ACC112 (cell line): ENCODE measurements around the gene PFDN5.

ENCODE experiments used
- H2AFZ ChIP-seq: fragments of 200-600 bp; sonication (generic); one replicate; pipeline ENCODE4 v1.6.0; 2017; ENCODE audit warnings: antibody characterized with exemption, low read length; ENCODE audit not compliant: unreplicated experiment
- H3K27ac ChIP-seq: fragments of 200-600 bp; sonication (generic); 2 replicates; pipeline ENCODE4 v1.5.1; 2014; ENCODE audit warnings: low read depth, mild to moderate bottlenecking, antibody characterized with exemption, low read length, moderate library complexity
- H3K27me3 ChIP-seq: fragments of 200-600 bp; sonication (generic); 2 replicates; pipeline ENCODE4 v1.6.1; 2014; ENCODE audit warnings: mild to moderate bottlenecking, antibody characterized with exemption, low read length, moderate library complexity, mixed read lengths; ENCODE audit not compliant: insufficient read depth
- H3K36me3 ChIP-seq: fragments of 200-600 bp; sonication (generic); 2 replicates; pipeline ENCODE4 v1.6.1; 2016; ENCODE audit warnings: mild to moderate bottlenecking, antibody characterized with exemption, low read length, moderate library complexity, mixed read lengths; ENCODE audit not compliant: insufficient read depth
- H3K4me1 ChIP-seq: fragments of 200-600 bp; sonication (generic); one replicate; pipeline ENCODE4 v1.6.1; 2016; ENCODE audit warnings: low read length, mixed read lengths; ENCODE audit not compliant: insufficient read depth, unreplicated experiment, control insufficient read depth
- H3K4me3 ChIP-seq: fragments of 200-600 bp; sonication (generic); 2 replicates; pipeline ENCODE4 v1.5.1; 2014; ENCODE audit warnings: mild to moderate bottlenecking, low read depth, low read length
- H3K79me2 ChIP-seq: fragments of 200-600 bp; sonication (generic); one replicate; pipeline ENCODE4 v1.6.0; 2016; ENCODE audit warnings: low read length; ENCODE audit not compliant: control insufficient read depth, unreplicated experiment, insufficient read depth

Gene PFDN5

DNA sequence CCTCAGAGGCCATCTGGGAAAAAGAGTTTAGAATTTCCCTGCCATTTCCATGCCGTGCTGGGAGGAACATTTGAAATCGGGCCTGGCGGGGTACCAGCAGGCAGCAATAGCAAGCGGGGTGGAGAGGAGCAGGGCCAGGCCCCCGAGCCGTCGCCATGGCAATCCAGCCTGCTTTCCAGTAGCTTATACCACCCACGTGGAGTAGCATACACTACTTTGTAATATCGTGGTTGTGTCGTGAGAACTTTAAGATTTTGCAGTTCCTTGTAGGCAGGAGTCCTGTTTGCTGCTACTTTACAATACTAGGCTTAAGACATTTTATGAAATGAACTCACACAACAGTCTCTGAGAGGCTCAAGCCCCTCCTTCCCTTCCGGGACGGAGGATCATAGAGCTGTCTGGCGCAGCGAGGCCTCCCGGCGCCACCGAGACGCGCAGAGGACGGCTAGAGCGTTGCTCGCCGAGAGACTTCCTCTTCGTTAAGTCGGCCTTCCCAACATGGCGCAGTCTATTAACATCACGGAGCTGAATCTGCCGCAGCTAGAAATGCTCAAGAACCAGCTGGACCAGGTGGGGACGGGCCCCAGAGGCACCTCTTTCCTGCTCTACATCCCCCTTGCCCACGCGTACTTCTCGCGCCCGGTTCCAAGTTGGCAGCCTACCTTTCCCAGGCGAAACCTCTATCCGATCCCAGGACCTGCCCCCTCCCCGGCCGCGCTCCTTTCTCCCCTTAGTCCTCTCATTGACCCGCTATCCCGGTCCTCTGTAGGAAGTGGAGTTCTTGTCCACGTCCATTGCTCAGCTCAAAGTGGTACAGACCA is at the start of gene PFDN5:
Gene PFDN5 (plus strand): TSS at position 473 of the 821 bp plus-strand sequence. CDS start 26 bp downstream, at position 499.
- H2AFZ ChIP-seq: peak within 1 kb of the TSS; percentile 97
- peaks cover 24% of the 10 kb centered on the region for H3K79me2 ChIP-seq
- H3K4me1 ChIP-seq: peaks cover 46% of the 10 kb centered on the region
- H3K27me3 ChIP-seq: no peaks in the 10 kb centered on the region
- peak within 1 kb of the TSS; percentile 95 for H3K4me3 ChIP-seq
- H3K36me3 ChIP-seq: no peaks in the 10 kb centered on the region; the same call in 1 of the 2 replicates
- peak within 1 kb of the TSS; percentile 100 for H3K27ac ChIP-seq

DNA sequence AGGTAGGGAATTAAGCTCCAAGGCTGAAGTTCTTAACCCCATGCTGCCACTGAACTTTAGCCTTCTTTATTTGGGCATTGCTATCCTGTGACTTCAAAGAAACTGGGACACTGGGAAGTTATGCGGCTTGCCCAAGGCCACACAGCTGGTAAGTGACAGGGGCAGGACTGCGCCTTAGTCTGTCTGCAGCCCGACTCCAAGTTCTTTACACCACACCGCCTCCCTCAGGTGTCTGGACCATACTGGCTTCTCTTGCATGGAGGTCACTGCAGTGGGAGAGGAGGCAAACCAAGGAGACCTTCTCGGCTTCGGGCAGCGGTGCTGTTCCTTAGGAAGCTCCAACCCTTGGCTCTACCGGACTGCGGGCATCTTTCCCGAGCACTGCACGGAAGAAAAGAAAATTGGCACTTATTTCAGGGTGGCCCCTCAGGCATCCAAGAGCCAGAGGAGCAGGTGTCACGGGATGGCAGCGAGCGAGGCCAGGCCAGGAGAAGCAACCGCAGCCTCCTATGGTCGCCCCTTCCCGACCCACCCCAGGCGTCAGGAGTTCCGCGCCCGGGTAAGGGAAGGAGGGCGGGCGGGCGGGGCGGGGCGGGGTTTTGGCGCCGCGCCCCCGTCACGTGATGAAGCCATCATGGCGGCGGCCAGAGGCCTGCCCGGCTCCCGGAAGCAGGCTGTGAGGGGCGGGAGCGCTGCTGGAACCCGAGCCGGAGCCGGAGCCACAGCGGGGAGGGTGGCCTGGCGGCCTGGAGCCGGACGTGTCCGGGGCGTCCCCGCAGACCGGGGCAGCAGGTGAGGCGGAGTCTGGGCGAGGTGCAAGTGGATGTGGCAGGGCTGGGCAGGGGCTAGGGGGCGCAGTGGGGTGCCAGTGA is 43.6 kb upstream of the PFDN5 start:
- Histone ChIP-seq H2AFZ (peak overlapping the region; percentile 94), H3K79me2 (peaks cover 17% of the 10 kb centered on the region), H3K36me3 (no peaks in the 10 kb centered on the region), H3K4me3 (peak overlapping the region; percentile 90), H3K4me1 (peaks cover 11% of the 10 kb centered on the region), H3K27me3 (no peaks in the 10 kb centered on the region), H3K27ac (peak overlapping the region; percentile 62)

DNA sequence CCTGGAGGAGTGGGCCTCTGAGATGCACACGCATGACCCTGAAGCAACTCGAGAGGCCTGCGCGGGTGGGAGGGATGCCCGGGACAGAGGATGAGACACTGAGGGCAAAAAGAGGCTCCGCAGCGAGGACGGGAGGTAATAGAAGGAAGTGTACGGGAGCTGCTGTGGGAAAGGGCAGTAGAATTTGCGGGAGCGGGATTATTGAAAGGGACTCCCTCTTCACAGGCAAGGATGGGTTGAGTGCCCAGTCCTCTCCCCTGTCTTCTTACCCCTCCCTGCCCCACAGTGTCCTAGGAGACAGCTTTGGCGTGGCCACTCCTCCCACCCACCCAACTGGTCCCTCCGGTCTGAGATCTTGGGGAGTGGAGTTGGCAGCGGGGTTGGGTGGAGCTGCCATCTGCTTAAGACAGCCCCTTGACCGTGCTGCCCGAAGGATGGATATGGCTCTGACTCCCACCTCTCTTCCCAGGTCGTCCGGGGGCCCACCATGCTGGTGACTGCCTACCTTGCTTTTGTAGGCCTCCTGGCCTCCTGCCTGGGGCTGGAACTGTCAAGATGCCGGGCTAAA is 42.9 kb upstream of the PFDN5 start:
- Histone ChIP-seq H3K4me3 (peak overlapping the region; percentile 90), H3K79me2 (peaks cover 17% of the 10 kb centered on the region), H3K4me1 (peaks cover 11% of the 10 kb centered on the region), H3K27ac (peak overlapping the region; percentile 62), H2AFZ (peak overlapping the region; percentile 94), H3K36me3 (no peaks in the 10 kb centered on the region), H3K27me3 (no peaks in the 10 kb centered on the region)

DNA sequence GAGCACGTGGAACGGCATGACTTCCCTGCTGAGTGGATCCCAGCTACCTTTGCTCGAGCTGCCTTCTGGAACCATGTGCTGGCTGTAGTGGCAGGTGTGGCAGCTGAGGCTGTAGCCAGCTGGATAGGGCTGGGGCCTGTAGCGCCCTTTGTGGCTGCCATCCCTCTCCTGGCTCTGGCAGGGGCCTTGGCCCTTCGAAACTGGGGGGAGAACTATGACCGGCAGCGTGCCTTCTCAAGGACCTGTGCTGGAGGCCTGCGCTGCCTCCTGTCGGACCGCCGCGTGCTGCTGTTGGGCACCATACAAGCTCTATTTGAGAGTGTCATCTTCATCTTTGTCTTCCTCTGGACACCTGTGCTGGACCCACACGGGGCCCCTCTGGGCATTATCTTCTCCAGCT is 42.0 kb upstream of the PFDN5 start:
- Histone ChIP-seq H3K27me3 (no peaks in the 10 kb centered on the region), H3K79me2 (peaks cover 17% of the 10 kb centered on the region), H3K4me3 (peak overlapping the region; percentile 90), H3K27ac (no peak overlapping the region), H3K4me1 (peaks cover 11% of the 10 kb centered on the region), H3K36me3 (no peaks in the 10 kb centered on the region), H2AFZ (no peak overlapping the region)

DNA sequence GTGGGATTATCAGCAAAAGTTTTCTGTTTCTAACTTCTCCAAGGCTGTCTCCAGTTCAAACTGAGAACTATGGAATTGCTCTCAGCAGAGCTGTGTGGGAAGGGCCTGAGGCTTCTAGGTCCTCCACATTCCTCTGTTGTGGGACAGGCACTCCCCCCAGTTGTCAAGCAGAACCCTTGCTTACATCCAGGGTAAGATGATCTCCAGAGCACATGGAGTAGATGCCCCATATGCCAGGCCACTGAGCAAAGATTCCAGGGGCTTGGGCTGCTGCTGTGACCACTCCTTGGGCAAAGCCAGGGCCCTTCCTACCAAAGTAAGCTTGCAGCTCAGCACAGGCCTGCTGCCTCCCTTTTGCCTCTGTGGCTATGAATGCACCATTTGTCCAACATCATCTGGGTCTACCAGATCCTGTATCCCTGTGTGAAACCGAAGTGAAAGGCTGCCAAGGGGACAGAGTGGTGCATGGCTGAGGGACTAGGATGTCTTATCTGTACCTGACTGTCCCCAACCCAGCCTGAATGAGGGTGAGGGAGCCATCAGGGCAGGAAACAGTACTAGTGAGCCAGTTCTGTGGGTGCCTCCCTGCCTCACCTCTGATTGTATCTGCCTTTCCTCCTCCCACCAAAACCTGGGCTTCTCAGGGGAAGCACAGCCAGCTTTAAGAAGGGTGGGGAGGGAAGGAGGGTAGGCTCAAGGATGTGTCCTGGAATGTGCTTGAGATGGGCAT is 40.4 kb upstream of the PFDN5 start:
- Histone ChIP-seq H3K27me3 (no peaks in the 10 kb centered on the region), H3K79me2 (peaks cover 17% of the 10 kb centered on the region), H3K4me3 (no peak overlapping the region), H3K4me1 (peaks cover 11% of the 10 kb centered on the region), H3K36me3 (no peaks in the 10 kb centered on the region), H2AFZ (no peak overlapping the region), H3K27ac (no peak overlapping the region)

DNA sequence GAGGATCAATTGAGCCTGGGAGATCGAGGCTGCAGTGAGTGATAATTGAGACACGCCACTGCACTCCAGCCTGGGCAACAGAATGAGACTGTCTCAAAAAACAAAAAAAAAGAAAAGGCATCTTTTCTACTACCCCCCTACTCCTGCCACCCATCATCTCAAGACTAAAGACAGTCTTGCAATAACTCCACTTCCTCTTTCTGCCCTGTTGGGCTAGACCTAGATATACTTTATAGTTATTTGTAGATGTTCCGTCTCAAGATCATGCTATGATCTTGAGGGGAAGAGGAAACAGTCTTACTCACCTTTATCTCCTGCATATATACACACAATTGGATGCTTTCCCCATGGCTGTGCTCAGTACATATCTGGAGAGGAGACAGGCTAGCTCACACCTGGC is 39.3 kb upstream of the PFDN5 start:
- Histone ChIP-seq H3K27ac (no peak overlapping the region), H3K4me1 (peaks cover 9% of the 10 kb centered on the region)

DNA sequence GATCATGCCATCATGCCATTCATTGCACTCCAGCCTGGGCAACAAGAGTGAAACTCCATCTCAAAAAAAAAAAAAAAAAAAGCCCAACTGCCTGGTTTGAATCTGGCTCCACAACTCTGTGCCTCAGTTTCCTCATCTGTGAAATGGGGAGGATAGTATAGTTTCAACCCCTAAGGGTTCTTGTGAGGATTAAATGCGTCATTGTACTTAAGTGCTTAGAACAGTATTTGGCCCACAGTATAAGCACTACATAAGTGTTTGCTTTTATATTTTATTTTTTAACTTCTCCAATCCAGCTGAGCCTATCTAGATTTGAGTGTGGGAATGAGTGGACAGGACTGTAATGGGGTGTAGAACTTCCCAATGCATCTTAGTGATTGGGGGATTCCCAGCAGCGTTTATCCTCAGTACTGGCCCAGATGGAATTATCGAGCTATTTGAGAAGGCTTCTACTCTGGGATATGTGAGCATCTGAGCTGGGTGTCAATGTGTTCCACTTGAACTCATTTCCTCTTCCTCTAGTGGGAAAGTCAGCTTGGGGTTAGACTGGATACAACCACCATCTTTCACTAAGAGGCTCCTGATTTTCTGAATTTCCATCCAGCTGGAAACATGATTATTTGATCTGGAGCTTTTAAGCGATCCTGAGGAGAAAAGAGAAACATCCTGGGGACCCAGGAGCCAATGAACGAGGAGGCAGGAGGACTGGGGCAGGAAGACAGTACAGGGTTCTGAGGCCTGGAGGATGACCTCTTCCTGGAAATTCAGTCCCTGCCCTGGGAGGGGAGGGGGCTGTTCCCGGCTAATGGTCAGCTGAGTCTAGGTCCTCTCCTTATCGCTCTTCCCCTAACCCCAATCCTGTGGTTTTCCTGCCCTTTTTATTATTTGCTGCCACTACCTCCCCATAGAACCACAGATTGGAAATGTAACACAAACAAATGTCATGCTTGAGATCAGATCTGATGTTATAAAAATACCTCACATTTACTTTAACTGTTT is 36.5 kb upstream of the PFDN5 start:
- Histone ChIP-seq H3K27me3 (no peaks in the 10 kb centered on the region), H3K36me3 (no peaks in the 10 kb centered on the region), H2AFZ (no peak overlapping the region), H3K27ac (no peak overlapping the region), H3K79me2 (peaks cover 2% of the 10 kb centered on the region), H3K4me3 (no peak overlapping the region), H3K4me1 (no peaks in the 10 kb centered on the region)

More for the DNA sequence above, 39.3 kb upstream of the PFDN5 start:
- Histone ChIP-seq H3K79me2 (peaks cover 17% of the 10 kb centered on the region), H3K36me3 (no peaks in the 10 kb centered on the region), H3K4me3 (no peak overlapping the region), H2AFZ (no peak overlapping the region), H3K27me3 (no peaks in the 10 kb centered on the region)

DNA sequence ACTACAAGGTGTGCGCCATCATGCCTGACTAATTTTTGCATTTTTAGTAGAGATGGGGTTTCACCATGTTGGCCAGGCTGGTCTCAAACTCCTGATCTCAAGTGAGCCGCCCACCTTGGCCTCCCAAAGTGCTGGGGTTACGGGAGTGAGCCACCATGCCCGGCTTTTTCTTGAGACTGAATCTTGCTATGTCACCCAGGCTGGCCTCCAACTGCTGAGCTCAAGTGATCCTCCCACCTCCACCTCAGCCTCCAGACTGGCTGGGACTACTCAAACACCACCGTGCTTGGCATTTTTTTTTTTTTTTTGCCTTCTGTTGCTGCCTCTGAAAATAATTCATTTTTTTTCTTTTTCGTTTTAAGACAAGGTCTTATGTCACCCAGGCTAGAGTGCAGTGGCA is 35.5 kb upstream of the PFDN5 start:
- H3K79me2 ChIP-seq: no peaks in the 10 kb centered on the region
- no peaks in the 10 kb centered on the region for H3K36me3 ChIP-seq
- no peak overlapping the region for H3K4me3 ChIP-seq
- H3K4me1 ChIP-seq: no peaks in the 10 kb centered on the region
- H2AFZ ChIP-seq: no peak overlapping the region
- no peaks in the 10 kb centered on the region for H3K27me3 ChIP-seq
- H3K27ac ChIP-seq: no peak overlapping the region

DNA sequence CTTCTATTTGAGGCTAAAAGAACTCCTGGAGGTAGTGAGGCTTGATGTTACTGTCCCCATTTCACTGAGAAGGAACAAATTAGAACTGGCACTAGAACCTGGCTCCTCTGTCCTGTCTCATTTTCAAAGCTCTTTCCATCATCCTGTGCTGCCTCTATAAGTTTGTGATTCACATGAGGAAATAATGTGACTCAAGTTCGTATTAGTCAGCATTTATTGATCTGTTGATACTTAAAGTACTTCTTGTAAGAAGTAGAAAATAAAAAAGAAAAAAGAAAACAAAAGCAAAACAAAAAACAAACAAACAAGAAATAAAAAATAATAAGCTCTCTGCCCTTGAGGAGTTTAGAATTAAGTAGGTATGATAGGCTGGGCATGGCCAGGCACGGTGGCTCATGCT is 29.6 kb upstream of the PFDN5 start:
- no peak overlapping the region for H3K27ac ChIP-seq
- no peak overlapping the region for H3K4me3 ChIP-seq
- H3K27me3 ChIP-seq: no peaks in the 10 kb centered on the region
- H2AFZ ChIP-seq: no peak overlapping the region
- no peaks in the 10 kb centered on the region; the same call in 1 of the 2 replicates for H3K36me3 ChIP-seq
- peaks cover 19% of the 10 kb centered on the region for H3K4me1 ChIP-seq
- H3K79me2 ChIP-seq: peaks cover 23% of the 10 kb centered on the region
